ENCODE data around the gene C11orf97.

C11orf97 gene

GRCh38 chr11:94528551-94528950 is 16.3 kb downstream of the C11orf97 start:
- Histone ChIP-seq H3K27me3 (ENCODE audit: insufficient read depth, poor library complexity, severe bottlenecking) (no peaks in the 10 kb centered on the region), H3K9me3 (ENCODE audit: severe bottlenecking) (no peaks in the 10 kb centered on the region), H3K4me3 (ENCODE audit: severe bottlenecking) (no peak overlapping the region), H3K27ac (ENCODE audit: poor library complexity, severe bottlenecking) (no peak overlapping the region), H3K4me1 (ENCODE audit: insufficient read depth, poor library complexity, severe bottlenecking) (no peaks in the 10 kb centered on the region), H3K36me3 (ENCODE audit: low read depth) (no peaks in the 10 kb centered on the region)
- ATAC-seq (ENCODE audit: low read depth) (no peak), DNase-seq (ENCODE audit: low spot score) (no peak)
- TF ChIP-seq CTCF (IDR thresholded peaks at IDR 0.05; ENCODE audit: poor library complexity, severe bottlenecking): no peak

GRCh38 chr11:94532211-94532610 is 19.9 kb downstream of the C11orf97 start:
- Histone ChIP-seq H3K4me1 (ENCODE audit: insufficient read depth, poor library complexity, severe bottlenecking) (no peaks in the 10 kb centered on the region), H3K4me3 (ENCODE audit: severe bottlenecking) (no peak overlapping the region), H3K27ac (ENCODE audit: poor library complexity, severe bottlenecking) (no peak overlapping the region), H3K9me3 (ENCODE audit: severe bottlenecking) (no peaks in the 10 kb centered on the region), H3K36me3 (ENCODE audit: low read depth) (no peaks in the 10 kb centered on the region), H3K27me3 (ENCODE audit: insufficient read depth, poor library complexity, severe bottlenecking) (no peaks in the 10 kb centered on the region)
- DNase-seq (ENCODE audit: low spot score) (no peak), ATAC-seq (ENCODE audit: low read depth) (no peak)
- TF ChIP-seq CTCF (IDR thresholded peaks at IDR 0.05; ENCODE audit: poor library complexity, severe bottlenecking): no peak

- no peak overlapping the region for H3K4me3 ChIP-seq (ENCODE audit: severe bottlenecking)
- DNase-seq (ENCODE audit: low spot score) (no peak), ATAC-seq (ENCODE audit: low read depth) (no peak)
- H3K27ac ChIP-seq (ENCODE audit: poor library complexity, severe bottlenecking): no peak overlapping the region
- no peaks in the 10 kb centered on the region for H3K4me1 ChIP-seq (ENCODE audit: insufficient read depth, poor library complexity, severe bottlenecking)
- no peak for TF ChIP-seq CTCF (IDR thresholded peaks at IDR 0.05; ENCODE audit: poor library complexity, severe bottlenecking)
- no peaks in the 10 kb centered on the region for H3K9me3 ChIP-seq (ENCODE audit: severe bottlenecking)
- no peaks in the 10 kb centered on the region for H3K27me3 ChIP-seq (ENCODE audit: insufficient read depth, poor library complexity, severe bottlenecking)
- H3K36me3 ChIP-seq (ENCODE audit: low read depth): no peaks in the 10 kb centered on the region
These were observed 20.9 kb downstream of the C11orf97 start for GRCh38 chr11:94533206-94533605.

- Histone ChIP-seq H3K27me3 (ENCODE audit: insufficient read depth, poor library complexity, severe bottlenecking) (no peaks in the 10 kb centered on the region), H3K4me3 (ENCODE audit: severe bottlenecking) (no peak overlapping the region), H3K4me1 (ENCODE audit: insufficient read depth, poor library complexity, severe bottlenecking) (no peaks in the 10 kb centered on the region), H3K9me3 (ENCODE audit: severe bottlenecking) (no peaks in the 10 kb centered on the region), H3K36me3 (ENCODE audit: low read depth) (no peaks in the 10 kb centered on the region), H3K27ac (ENCODE audit: poor library complexity, severe bottlenecking) (no peak overlapping the region)
- no peak for TF ChIP-seq CTCF (IDR thresholded peaks at IDR 0.05; ENCODE audit: poor library complexity, severe bottlenecking)
- ATAC-seq (ENCODE audit: low read depth) (no peak), DNase-seq (ENCODE audit: low spot score) (no peak)
These were observed 21.7 kb downstream of the C11orf97 start for GRCh38 chr11:94533696-94534630.

- TF ChIP-seq CTCF (IDR thresholded peaks at IDR 0.05; ENCODE audit: poor library complexity, severe bottlenecking): no peak
- Histone ChIP-seq H3K36me3 (ENCODE audit: low read depth) (no peaks in the 10 kb centered on the region), H3K27me3 (ENCODE audit: insufficient read depth, poor library complexity, severe bottlenecking) (no peaks in the 10 kb centered on the region), H3K27ac (ENCODE audit: poor library complexity, severe bottlenecking) (no peak overlapping the region), H3K4me3 (ENCODE audit: severe bottlenecking) (no peak overlapping the region), H3K4me1 (ENCODE audit: insufficient read depth, poor library complexity, severe bottlenecking) (no peaks in the 10 kb centered on the region), H3K9me3 (ENCODE audit: severe bottlenecking) (no peaks in the 10 kb centered on the region)
- ATAC-seq (ENCODE audit: low read depth) (no peak), DNase-seq (ENCODE audit: low spot score) (no peak)
These were observed 24.1 kb downstream of the C11orf97 start for GRCh38 chr11:94536386-94536785.

Measured in RWPE2 (cell line).